ENCODE data around the gene KIF16B.

- TF ChIP-seq CTCF (IDR thresholded peaks at IDR 0.05 in 2 of 3, conservative IDR thresholded peaks at IDR 0.05 in 1 of 3; ENCODE audit: control insufficient read depth in 2 of 3, extremely low read depth in 1 of 3, insufficient read depth in 1 of 3, low read depth in 3 of 3, low read length in 3 of 3) (no peak), SIN3A (IDR thresholded peaks at IDR 0.05; ENCODE audit: low read depth, low read length) (no peak), POLR2AphosphoS5 (IDR thresholded peaks at IDR 0.05; ENCODE audit: low read length) (no peak), CHD4 (IDR thresholded peaks at IDR 0.05) (no peak), EP300 (IDR thresholded peaks at IDR 0.05; ENCODE audit: borderline replicate concordance in 1 of 2, control insufficient read depth in 1 of 2, low read depth in 2 of 2, low read length in 2 of 2) (no peak)
These were observed 43.1 kb upstream of the KIF16B start for GRCh38 chr20:16616317-16616716.

All from GM12878 (cell line).